NCI-H187 (cell line): ENCODE results near the gene MAST4.

Experiments used
- DNase-seq, 2 experiments: peaks; one replicate each; lab custom pipeline; 2025; lab: John Stamatoyannopoulos, UW

Gene MAST4

GRCh38 chr5:66603881-66604280 is 7.7 kb downstream of the MAST4 start:
- DNase-seq = no peak

GRCh38 chr5:66606713-66607112 is 10.5 kb downstream of the MAST4 start:
- no peak for DNase-seq

GRCh38 chr5:66608501-66608900 is 12.3 kb downstream of the MAST4 start:
- no peak for DNase-seq

- DNase-seq = no peak
Observed at GRCh38 chr5:66609615-66610014, 13.4 kb downstream of the MAST4 start.

- no peak for DNase-seq
Observed at GRCh38 chr5:66612226-66612625, 16.0 kb downstream of the MAST4 start.

GRCh38 chr5:66615136-66615535 is 18.9 kb downstream of the MAST4 start:
- no peak for DNase-seq

- DNase-seq = no peak
Observed at GRCh38 chr5:66615894-66616293, 19.7 kb downstream of the MAST4 start.

GRCh38 chr5:66616520-66617225 is 20.5 kb downstream of the MAST4 start:
- DNase-seq = no peak

GRCh38 chr5:66617226-66617861 is 21.2 kb downstream of the MAST4 start:
- DNase-seq = no peak

- DNase-seq = no peak
Observed at GRCh38 chr5:66617991-66618768, 22.0 kb downstream of the MAST4 start.

- no peak for DNase-seq
Observed at GRCh38 chr5:66620711-66621110, 24.5 kb downstream of the MAST4 start.

- DNase-seq = no peak
Observed at GRCh38 chr5:66621146-66621545, 25.0 kb downstream of the MAST4 start.

GRCh38 chr5:66621736-66622135 is 25.5 kb downstream of the MAST4 start:
- no peak for DNase-seq

- no peak for DNase-seq
Observed at GRCh38 chr5:66628561-66628960, 32.4 kb downstream of the MAST4 start.

GRCh38 chr5:66629446-66629845 is 33.3 kb downstream of the MAST4 start:
- DNase-seq = no peak

- peak in 1 of 2 experiments; percentile 8 for DNase-seq
Observed at GRCh38 chr5:66633754-66634153, 37.6 kb downstream of the MAST4 start.

GRCh38 chr5:66634601-66635000 is 38.4 kb downstream of the MAST4 start:
- DNase-seq = no peak

- DNase-seq = no peak
Observed at GRCh38 chr5:66637994-66638393, 41.8 kb downstream of the MAST4 start.

- DNase-seq = no peak
Observed at GRCh38 chr5:66639037-66639436, 42.8 kb downstream of the MAST4 start.

GRCh38 chr5:66642538-66642937 is 46.3 kb downstream of the MAST4 start:
- DNase-seq = no peak

GRCh38 chr5:66643387-66643786 is 47.2 kb downstream of the MAST4 start:
- no peak for DNase-seq

GRCh38 chr5:66644111-66644510 is 47.9 kb downstream of the MAST4 start:
- DNase-seq = no peak

- no peak for DNase-seq
Observed at GRCh38 chr5:66645039-66645438, 48.8 kb downstream of the MAST4 start.
